Activated CD4-positive, alpha-beta memory T cell treated with anti-CD3 and anti-CD28 coated beads for 36 hours (primary cell): ENCODE data around the gene DMD. TPM values are rescaled to one million over a fixed set of nuclear protein-coding genes. Genes with fewer than 3 reads are reported as not detected.
A peak's percentile ranks its signal among the peaks of the same experiment; 100 is the strongest.

ENCODE experiments used
- CTCF ChIA-PET: fragments of 350-600 bp; sonication (Branson Sonifier 250); formaldehyde crosslinking; loops from one replicate; lab custom pipeline; 2021; ENCODE audit warnings: antibody characterized with exemption, inconsistent platforms; lab: Charles Lee
- POLR2A ChIA-PET: fragments of 350-600 bp; sonication (Branson Sonifier 250); formaldehyde crosslinking; loops from one replicate; lab custom pipeline; 2021; ENCODE audit warnings: antibody characterized with exemption; lab: Charles Lee
- DNase-seq: peaks from one replicate; pipeline ENCODE4 v3.0.0-alpha.2; 2020
- H3K27ac Mint-ChIP-seq: one replicate; pipeline ENCODE4 v1.8.0; 2021; ENCODE audit warnings: mixed read lengths
- H3K27me3 Mint-ChIP-seq: one replicate; pipeline ENCODE4 v1.8.0; 2021; ENCODE audit warnings: mixed read lengths
- H3K36me3 Mint-ChIP-seq: one replicate; pipeline ENCODE4 v1.8.0; 2021; ENCODE audit warnings: mixed read lengths
- H3K4me1 Mint-ChIP-seq: one replicate; pipeline ENCODE4 v1.8.0; 2021; ENCODE audit warnings: low read depth, mixed read lengths
- H3K4me3 Mint-ChIP-seq: one replicate; pipeline ENCODE4 v1.8.0; 2021; ENCODE audit warnings: mild to moderate bottlenecking, mixed read lengths
- H3K9me3 Mint-ChIP-seq: one replicate; pipeline ENCODE4 v1.8.0; 2021; ENCODE audit warnings: mixed read lengths
- intact Hi-C: fragments of 100-400 bp; cut with micrococcal nuclease; formaldehyde crosslinking; loops from one replicate; pipeline ENCODE4 v1.15.1; 2023
- total RNA-seq, 2 experiments: library from RNA; stranded (reverse); gene quantifications; one replicate each; pipeline ENCODE4 v1.2.3, GENCODE V29; 2021

The DMD gene
- total RNA-seq, 2 experiments from 2014 or later: 0.64 to 1.5 TPM

DNA sequence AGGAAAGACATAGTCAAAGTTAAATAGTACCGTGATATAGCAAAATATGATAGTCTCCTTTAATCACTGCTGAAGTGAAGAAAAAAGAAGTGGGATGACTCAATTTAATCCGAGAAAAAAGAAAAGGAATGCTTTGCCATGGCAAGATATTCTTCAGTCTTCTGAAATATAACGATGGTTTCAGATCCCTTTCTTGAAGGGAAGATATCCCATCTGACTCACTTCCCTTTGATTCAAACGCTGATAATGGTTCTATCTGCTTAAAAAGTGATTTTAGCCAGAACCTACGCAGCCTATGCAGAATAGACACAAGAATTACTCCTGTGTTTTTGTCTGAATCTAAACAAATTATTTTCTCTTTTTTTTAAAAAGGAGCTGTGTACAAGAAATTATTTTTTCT, 2071.4 kb downstream of the DMD start:
- H3K4me1 Mint-ChIP-seq: peaks cover 12% of the 10 kb centered on the region
- no peaks in the 10 kb centered on the region for H3K9me3 Mint-ChIP-seq
- no peaks in the 10 kb centered on the region for H3K27me3 Mint-ChIP-seq
- ChIA-PET POLR2A (no interaction called here), CTCF (no interaction called here)
- intact Hi-C loops: no loop called here
- no peak for DNase-seq
- no peaks in the 10 kb centered on the region for H3K36me3 Mint-ChIP-seq
- H3K4me3 Mint-ChIP-seq: no peak overlapping the region
- no peak overlapping the region for H3K27ac Mint-ChIP-seq

DNA sequence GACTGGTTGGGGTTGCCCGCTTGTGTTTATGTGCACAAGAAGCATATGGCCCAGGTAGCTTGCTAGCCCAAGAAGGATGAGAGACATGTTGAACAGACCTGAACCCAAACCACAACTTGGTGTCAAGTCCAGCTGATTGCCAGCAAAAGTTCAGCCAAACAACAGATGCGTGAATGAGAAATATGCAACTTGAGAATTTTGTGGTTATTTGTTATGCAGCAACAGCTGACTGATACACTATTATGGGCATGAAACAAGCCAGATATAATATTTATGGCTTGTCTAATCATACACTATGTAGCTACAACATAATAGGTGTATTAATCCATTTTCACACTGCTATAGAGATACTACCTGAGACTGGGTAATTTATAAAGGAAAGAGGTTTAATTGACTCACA, 2073.2 kb downstream of the DMD start:
- Mint-ChIP-seq H3K4me1 (peaks cover 12% of the 10 kb centered on the region), H3K4me3 (no peak overlapping the region), H3K27me3 (no peaks in the 10 kb centered on the region), H3K36me3 (no peaks in the 10 kb centered on the region), H3K27ac (no peak overlapping the region), H3K9me3 (no peaks in the 10 kb centered on the region)
- no peak for DNase-seq
- intact Hi-C loops: no loop called here
- ChIA-PET POLR2A (no interaction called here), CTCF (no interaction called here)

DNA sequence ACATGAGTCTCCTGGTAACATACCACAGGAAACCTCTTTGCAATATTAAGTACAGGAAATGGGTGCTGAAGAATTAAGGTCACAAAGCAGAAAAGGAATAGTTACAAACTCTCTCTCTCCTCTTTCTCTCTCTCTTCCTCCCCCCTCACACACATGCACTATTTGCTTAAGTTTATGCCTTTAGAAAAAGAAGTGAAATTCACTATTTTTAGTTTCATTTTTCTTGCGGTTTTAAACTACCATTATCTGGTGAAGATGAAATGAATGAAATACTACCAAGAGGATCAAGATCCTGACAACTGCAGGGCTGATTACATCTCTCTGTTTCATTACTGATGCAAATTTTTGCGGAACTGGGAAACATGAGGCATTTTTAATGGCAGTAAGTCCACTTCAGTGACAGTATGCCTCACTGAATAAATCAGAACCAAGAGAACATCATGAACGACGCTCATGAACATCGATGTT, 2075.2 kb downstream of the DMD start:
- DNase-seq: no peak
- Mint-ChIP-seq H3K27ac (no peak overlapping the region), H3K36me3 (no peaks in the 10 kb centered on the region), H3K27me3 (no peaks in the 10 kb centered on the region), H3K9me3 (no peaks in the 10 kb centered on the region), H3K4me3 (no peak overlapping the region), H3K4me1 (peaks cover 12% of the 10 kb centered on the region)
- POLR2A ChIA-PET: no interaction called here
- intact Hi-C loops: no loop called here
- CTCF ChIA-PET: no interaction called here

DNA sequence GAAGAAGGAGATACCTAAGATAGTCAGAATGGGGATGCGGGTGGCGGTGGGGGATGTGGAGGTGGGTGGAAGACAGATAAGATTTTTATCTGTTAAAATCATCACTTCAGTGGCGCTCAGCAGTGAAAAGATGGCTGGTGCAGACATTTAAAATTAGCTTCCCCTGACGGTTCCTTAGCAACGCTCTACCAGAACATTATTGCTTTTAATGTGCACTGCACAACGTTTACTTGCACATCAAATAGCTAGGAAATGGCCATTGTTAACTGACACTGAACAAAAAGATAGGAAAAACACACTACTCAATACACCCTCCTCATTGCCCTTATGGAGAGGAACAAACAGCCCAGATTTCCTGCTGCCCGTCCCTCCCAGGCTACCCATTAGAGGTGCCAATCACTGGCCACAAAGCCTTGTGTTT, 2078.5 kb downstream of the DMD start:
- Mint-ChIP-seq H3K36me3 (no peaks in the 10 kb centered on the region), H3K9me3 (no peaks in the 10 kb centered on the region), H3K4me1 (peaks cover 12% of the 10 kb centered on the region), H3K4me3 (no peak overlapping the region), H3K27ac (no peak overlapping the region), H3K27me3 (no peaks in the 10 kb centered on the region)
- intact Hi-C loops: no loop called here
- CTCF ChIA-PET: no interaction called here
- DNase-seq: peak; percentile 10
- POLR2A ChIA-PET: no interaction called here

DNA sequence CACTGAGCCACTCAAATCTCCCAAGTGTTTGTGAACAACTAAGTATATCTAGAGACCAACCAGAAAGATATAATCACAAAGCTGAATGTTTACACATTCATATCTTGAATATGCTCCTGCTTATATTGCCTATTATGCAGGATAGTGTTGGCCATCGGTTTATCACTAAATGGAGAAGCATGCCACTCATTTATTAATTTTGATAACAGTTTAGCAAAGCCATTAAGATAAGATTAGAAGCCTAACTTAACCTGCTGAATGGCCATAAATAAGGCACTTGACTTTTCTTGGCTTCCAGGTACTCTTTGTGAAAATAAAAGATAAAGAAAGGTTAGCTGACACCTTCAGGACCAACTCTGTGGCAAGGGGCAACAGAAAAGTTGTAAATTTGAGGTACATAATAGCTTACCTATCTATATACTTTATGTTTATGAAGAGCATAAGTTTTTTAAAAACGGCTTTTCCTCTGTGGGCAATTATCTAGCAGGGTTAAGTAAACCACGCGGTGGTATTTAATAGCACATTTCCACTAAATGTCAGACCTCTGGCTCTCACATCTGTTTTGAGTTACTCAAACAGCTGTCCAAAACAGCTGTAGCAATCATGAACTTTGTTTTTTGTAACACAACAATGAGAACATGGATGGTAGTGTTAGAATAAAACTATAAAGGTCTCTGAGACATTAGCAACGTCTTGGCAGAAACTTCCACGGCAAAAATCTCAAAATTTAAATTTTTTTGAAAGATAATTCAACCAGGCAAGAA, 2080.7 kb downstream of the DMD start:
- DNase-seq: no peak
- no peak overlapping the region for H3K4me3 Mint-ChIP-seq
- H3K9me3 Mint-ChIP-seq: no peaks in the 10 kb centered on the region
- H3K27me3 Mint-ChIP-seq: no peaks in the 10 kb centered on the region
- H3K4me1 Mint-ChIP-seq: peaks cover 3% of the 10 kb centered on the region
- no peak overlapping the region for H3K27ac Mint-ChIP-seq
- no peaks in the 10 kb centered on the region for H3K36me3 Mint-ChIP-seq
- intact Hi-C loops: no loop called here
- POLR2A ChIA-PET: no interaction called here
- CTCF ChIA-PET: no interaction called here

DNA sequence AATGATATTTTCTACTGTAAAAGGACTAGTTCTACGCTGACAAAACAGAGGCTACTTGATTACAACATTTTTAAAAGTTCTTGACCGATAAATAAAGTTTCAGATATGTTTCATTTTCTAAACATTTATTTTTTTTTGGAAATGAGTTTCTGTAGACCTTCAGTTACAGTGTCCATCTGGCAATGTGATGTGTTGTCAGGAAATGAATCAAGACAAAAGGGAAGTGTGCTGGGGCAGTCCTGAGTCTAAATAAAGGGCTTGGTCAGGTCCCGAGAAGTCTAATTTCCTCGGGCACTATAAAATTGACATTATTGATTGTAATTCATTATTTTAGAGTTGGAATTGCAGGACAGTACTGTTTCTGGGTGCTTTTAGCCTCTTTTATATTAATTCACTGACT, 2082.5 kb downstream of the DMD start:
- no peak overlapping the region for H3K27ac Mint-ChIP-seq
- ChIA-PET CTCF (no interaction called here), POLR2A (no interaction called here)
- H3K4me1 Mint-ChIP-seq: no peaks in the 10 kb centered on the region
- no peak for DNase-seq
- no peak overlapping the region for H3K4me3 Mint-ChIP-seq
- no peaks in the 10 kb centered on the region for H3K27me3 Mint-ChIP-seq
- intact Hi-C loops: no loop called here
- H3K9me3 Mint-ChIP-seq: no peaks in the 10 kb centered on the region
- no peaks in the 10 kb centered on the region for H3K36me3 Mint-ChIP-seq

DNA sequence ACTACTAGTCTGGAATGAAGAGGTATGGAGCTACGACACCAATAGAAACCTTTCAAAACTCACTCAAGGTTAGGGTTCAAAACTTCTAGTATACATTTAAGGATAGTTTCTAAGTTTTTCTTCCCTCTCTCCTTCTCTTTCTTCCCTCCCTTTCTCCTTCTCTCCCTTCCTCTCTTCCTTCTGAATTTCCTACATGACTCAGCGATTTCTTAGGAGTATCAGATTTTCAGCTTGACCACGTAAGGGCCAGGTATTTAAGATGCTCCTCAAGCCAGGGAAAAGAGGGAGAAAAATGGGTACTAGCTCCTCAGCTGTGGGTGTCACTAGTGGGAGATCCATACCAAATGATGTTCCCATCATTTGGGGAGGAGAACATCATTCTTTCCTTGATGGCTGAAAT, 2083.6 kb downstream of the DMD start:
- DNase-seq: no peak
- CTCF ChIA-PET: no interaction called here
- no peak overlapping the region for H3K4me3 Mint-ChIP-seq
- H3K36me3 Mint-ChIP-seq: no peaks in the 10 kb centered on the region
- POLR2A ChIA-PET: no interaction called here
- H3K27ac Mint-ChIP-seq: no peak overlapping the region
- intact Hi-C loops: no loop called here
- no peaks in the 10 kb centered on the region for H3K27me3 Mint-ChIP-seq
- no peaks in the 10 kb centered on the region for H3K4me1 Mint-ChIP-seq
- no peaks in the 10 kb centered on the region for H3K9me3 Mint-ChIP-seq

DNA sequence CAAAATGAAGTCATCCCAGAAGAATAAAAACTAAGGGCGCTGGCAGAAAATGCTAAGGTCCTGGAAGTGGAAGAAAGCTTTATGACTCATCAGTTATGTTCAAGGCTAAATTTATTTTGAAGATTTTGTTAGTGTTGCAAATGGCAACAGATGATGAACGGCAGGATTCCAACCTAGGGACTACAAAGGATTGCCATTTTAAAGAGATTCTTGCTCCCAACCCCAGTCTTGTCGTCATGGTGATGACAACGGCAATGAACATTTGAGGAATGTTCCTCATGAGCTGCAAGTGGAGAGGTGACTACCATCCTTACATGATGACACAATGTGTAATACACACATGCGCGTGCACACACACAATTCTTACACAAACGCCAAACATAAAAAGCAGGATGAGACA, 2085.1 kb downstream of the DMD start:
- CTCF ChIA-PET: no interaction called here
- POLR2A ChIA-PET: no interaction called here
- no peak for DNase-seq
- Mint-ChIP-seq H3K27ac (no peak overlapping the region), H3K9me3 (no peaks in the 10 kb centered on the region), H3K27me3 (no peaks in the 10 kb centered on the region), H3K36me3 (no peaks in the 10 kb centered on the region), H3K4me1 (no peaks in the 10 kb centered on the region), H3K4me3 (no peak overlapping the region)
- intact Hi-C loops: no loop called here

DNA sequence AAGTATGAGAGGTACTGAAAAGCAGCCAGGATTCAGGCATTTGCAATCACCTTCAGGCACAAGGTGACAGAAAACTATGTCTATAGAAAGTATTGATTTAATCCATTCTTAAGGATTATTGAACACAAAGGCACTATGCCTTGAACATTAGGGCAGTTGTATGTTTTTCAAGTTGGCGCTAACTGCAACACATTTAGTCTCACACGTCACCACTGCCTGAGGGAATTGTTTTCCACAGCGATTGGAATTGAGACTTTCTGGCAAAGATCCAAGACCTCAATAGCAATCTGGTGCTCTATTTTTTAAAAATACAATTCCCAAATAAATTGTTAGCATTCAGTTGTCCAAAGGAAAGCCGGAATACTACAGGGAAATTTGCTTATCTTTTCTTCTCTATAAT, 2086.8 kb downstream of the DMD start:
- POLR2A ChIA-PET: no interaction called here
- CTCF ChIA-PET: no interaction called here
- DNase-seq: no peak
- intact Hi-C loops: no loop called here
- H3K27ac Mint-ChIP-seq: no peak overlapping the region
- H3K9me3 Mint-ChIP-seq: no peaks in the 10 kb centered on the region
- H3K4me1 Mint-ChIP-seq: no peaks in the 10 kb centered on the region
- no peaks in the 10 kb centered on the region for H3K27me3 Mint-ChIP-seq
- no peaks in the 10 kb centered on the region for H3K36me3 Mint-ChIP-seq
- H3K4me3 Mint-ChIP-seq: no peak overlapping the region

DNA sequence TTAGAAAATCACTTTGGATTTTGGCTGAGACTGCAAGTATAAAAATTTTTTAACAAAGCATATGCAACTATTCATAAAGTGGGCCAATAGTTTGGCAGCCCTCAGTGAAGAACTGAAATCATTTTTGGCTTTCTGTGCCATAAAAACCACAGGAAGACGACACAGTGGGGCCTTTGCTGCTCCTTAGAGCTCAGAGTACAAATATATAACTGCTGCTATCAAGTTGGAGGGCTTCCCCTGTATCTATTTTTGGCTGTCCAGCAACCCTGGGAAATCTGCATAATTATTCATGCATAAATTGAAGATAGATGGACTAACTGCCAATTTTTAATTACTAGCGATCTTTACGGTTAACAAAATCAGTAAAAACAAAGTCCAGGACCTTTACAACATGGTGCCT, 2088.0 kb downstream of the DMD start:
- Mint-ChIP-seq H3K4me1 (no peaks in the 10 kb centered on the region), H3K27ac (no peak overlapping the region)
- CTCF ChIA-PET: no interaction called here

DNA sequence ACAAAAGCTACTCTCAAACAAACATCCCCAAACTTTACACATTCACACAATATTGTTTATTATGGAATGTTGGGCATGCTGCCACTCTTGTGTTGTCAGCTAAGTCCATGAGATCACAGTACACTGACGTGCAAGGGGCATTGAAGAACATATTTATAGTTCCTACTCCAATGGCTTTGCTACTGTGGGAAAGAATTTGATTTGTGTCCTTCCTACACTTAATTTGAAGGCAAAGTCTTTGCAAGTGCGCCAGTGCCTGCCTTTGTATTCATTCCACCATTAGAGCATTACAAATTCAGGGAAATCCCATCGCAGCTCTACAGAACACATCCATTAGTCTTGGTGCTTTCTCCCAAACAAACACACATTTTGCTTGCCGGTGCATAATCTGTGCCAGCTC, 2094.1 kb downstream of the DMD start:
- no peaks in the 10 kb centered on the region for H3K9me3 Mint-ChIP-seq
- no peak overlapping the region for H3K27ac Mint-ChIP-seq
- ChIA-PET POLR2A (no interaction called here), CTCF (no interaction called here)
- no peak for DNase-seq
- no peak overlapping the region for H3K4me3 Mint-ChIP-seq
- no peaks in the 10 kb centered on the region for H3K4me1 Mint-ChIP-seq
- H3K27me3 Mint-ChIP-seq: peaks cover 6% of the 10 kb centered on the region
- no peaks in the 10 kb centered on the region for H3K36me3 Mint-ChIP-seq
- intact Hi-C loops: no loop called here

More for the DNA sequence above, 2088.0 kb downstream of the DMD start:
- POLR2A ChIA-PET: no interaction called here
- intact Hi-C loops: no loop called here
- Mint-ChIP-seq H3K36me3 (no peaks in the 10 kb centered on the region), H3K4me3 (no peak overlapping the region), H3K9me3 (no peaks in the 10 kb centered on the region), H3K27me3 (no peaks in the 10 kb centered on the region)
- no peak for DNase-seq

DNA sequence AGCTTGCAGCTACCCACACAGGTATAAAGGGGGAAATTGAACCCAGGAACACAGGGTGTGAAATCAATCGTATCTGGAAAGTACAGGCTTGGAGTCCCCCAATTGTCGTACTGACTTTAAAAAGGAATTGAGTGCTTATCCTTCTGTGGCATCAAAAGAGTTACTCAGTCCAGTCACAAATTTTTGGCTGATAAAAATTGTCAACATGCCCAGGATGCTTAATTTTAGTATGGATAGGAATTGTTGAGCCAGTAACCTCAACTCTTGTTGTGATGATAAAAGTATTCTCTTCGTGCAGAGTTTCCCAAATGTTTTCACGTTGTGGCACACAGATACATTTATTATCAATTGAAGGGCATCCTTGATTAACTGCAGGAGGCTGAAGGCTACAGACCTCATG, 2096.0 kb downstream of the DMD start:
- Mint-ChIP-seq H3K27ac (no peak overlapping the region), H3K27me3 (peaks cover 6% of the 10 kb centered on the region), H3K4me3 (no peak overlapping the region), H3K4me1 (no peaks in the 10 kb centered on the region), H3K9me3 (no peaks in the 10 kb centered on the region), H3K36me3 (no peaks in the 10 kb centered on the region)
- intact Hi-C loops: no loop called here
- ChIA-PET CTCF (no interaction called here), POLR2A (no interaction called here)
- DNase-seq: no peak

DNA sequence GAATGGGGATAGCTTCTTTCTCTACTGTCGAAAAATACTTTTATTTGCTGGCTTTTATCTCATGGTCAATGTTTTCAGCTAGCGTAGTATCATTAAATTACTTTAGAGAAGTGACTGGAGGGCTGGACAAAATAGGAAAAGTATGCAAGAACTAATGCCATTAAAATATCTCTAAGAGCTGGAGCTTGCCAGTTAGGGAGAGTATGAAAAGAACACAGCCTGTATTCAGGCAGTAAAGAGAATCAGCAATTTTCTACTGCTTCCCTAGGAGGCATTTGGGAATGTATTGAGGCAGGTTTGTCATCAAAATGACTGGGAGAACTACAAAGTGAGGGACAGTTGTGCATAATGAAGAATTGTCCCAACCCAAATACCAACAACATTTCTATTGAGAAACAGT, 2096.5 kb downstream of the DMD start:
- no peak overlapping the region for H3K27ac Mint-ChIP-seq
- H3K4me3 Mint-ChIP-seq: no peak overlapping the region
- POLR2A ChIA-PET: no interaction called here
- CTCF ChIA-PET: no interaction called here
- no peaks in the 10 kb centered on the region for H3K36me3 Mint-ChIP-seq
- no peaks in the 10 kb centered on the region for H3K4me1 Mint-ChIP-seq
- intact Hi-C loops: no loop called here
- no peak for DNase-seq
- H3K27me3 Mint-ChIP-seq: peaks cover 6% of the 10 kb centered on the region
- H3K9me3 Mint-ChIP-seq: no peaks in the 10 kb centered on the region
